ENCODE data around the gene PNPLA1.

The PNPLA1 gene

GRCh38 chr6:36308514-36308913, 38.7 kb downstream of the PNPLA1 start:
- in situ Hi-C loops (cut with MboI; ENCODE audit: low sequenced_read_pairs, unreplicated experiment) = no loop called here
- no peak for TF ChIP-seq CTCF (IDR thresholded peaks at IDR 0.05; ENCODE audit: borderline replicate concordance, control extremely low read depth, extremely low read depth, insufficient read depth, missing control alignments)
- DNase-seq (ENCODE audit: low spot score) = no peak

- in situ Hi-C loops (cut with MboI; ENCODE audit: low sequenced_read_pairs, unreplicated experiment) = no loop called here
- no peak for TF ChIP-seq CTCF (IDR thresholded peaks at IDR 0.05; ENCODE audit: borderline replicate concordance, control extremely low read depth, extremely low read depth, insufficient read depth, missing control alignments)
Measured at GRCh38 chr6:36309203-36309602, 39.3 kb downstream of the PNPLA1 start.

GRCh38 chr6:36309900-36310299, 40.0 kb downstream of the PNPLA1 start:
- in situ Hi-C loops (cut with MboI; ENCODE audit: low sequenced_read_pairs, unreplicated experiment) = no loop called here
- no peak for TF ChIP-seq CTCF (IDR thresholded peaks at IDR 0.05; ENCODE audit: borderline replicate concordance, control extremely low read depth, extremely low read depth, insufficient read depth, missing control alignments)
- no peak for DNase-seq (ENCODE audit: low spot score)

More at GRCh38 chr6:36309203-36309602, 39.3 kb downstream of the PNPLA1 start:
- DNase-seq (ENCODE audit: low spot score) = no peak

- in situ Hi-C loops (cut with MboI; ENCODE audit: low sequenced_read_pairs, unreplicated experiment) = no loop called here
- DNase-seq (ENCODE audit: low spot score) = peak; percentile 50
- no peak for TF ChIP-seq CTCF (IDR thresholded peaks at IDR 0.05; ENCODE audit: borderline replicate concordance, control extremely low read depth, extremely low read depth, insufficient read depth, missing control alignments)
Measured at GRCh38 chr6:36312854-36313648, 43.2 kb downstream of the PNPLA1 start.

- in situ Hi-C loops (cut with MboI; ENCODE audit: low sequenced_read_pairs, unreplicated experiment) = no loop called here
- DNase-seq (ENCODE audit: low spot score) = no peak
- no peak for TF ChIP-seq CTCF (IDR thresholded peaks at IDR 0.05; ENCODE audit: borderline replicate concordance, control extremely low read depth, extremely low read depth, insufficient read depth, missing control alignments)
Measured at GRCh38 chr6:36313649-36313936, 43.7 kb downstream of the PNPLA1 start.

- in situ Hi-C loops (cut with MboI; ENCODE audit: low sequenced_read_pairs, unreplicated experiment) = no loop called here
- TF ChIP-seq CTCF (IDR thresholded peaks at IDR 0.05; ENCODE audit: borderline replicate concordance, control extremely low read depth, extremely low read depth, insufficient read depth, missing control alignments) = no peak
Measured at GRCh38 chr6:36314221-36315014, 44.6 kb downstream of the PNPLA1 start.

More at GRCh38 chr6:36314221-36315014, 44.6 kb downstream of the PNPLA1 start:
- DNase-seq (ENCODE audit: low spot score) = no peak

All from GM13976 (cell line).